NCI-H2227 (cell line): ENCODE results near the gene KRTAP5-3.
A peak's percentile ranks its signal among the peaks of the same experiment; 100 is the strongest.
"Not testable (repeated sequence)": the region's sequence is repeated elsewhere in the genome, so short reads cannot be mapped to it uniquely, and the experiment has no call there.

Experiments
- DNase-seq: peaks from one replicate; lab custom pipeline; 2025; ENCODE audit not compliant: unreplicated experiment; lab: John Stamatoyannopoulos, UW

KRTAP5-3 gene

DNA sequence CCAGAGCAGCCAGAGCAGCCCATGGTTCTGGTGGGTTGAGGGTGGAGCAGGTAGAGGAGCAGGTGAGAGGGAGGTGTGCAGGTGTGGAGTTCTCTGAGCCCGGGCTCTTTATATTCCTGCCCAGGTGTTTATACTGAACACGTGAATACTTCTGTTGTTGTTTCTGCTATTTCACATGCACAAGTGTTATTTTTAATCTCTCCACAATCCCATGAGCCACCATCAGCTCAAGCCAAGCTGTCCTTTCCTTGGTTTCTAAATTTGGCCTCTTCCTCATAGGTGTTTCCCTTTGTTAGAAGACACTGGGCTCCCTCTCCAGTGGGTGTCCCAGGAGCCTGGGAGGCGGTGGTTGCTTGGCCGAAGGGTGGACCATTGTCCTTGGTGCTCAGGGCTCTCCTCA lies at the start of gene KRTAP5-3:
KRTAP5-3 (minus strand) TSS at position 101 of the 400 bp plus-strand sequence; CDS start at position 23, 78 bp downstream.
- no peak for DNase-seq

DNA sequence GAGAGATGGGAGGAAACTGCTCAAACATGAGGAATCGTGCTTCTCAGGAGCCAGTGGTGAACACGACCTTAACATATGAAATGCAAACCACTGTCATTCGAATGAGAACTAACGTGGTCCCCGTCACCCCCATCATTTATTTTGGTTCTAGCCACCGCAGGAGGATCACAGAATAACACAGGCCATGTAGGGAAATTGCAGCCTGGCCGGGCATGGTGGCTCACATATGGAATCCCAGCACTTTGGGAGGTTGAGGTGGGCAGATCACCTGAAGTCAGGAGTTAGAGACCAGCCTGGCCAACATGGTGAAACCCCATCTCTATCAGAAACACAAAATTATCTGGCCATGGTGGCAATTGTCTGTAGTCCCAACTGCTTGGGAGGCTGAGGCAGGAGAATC lies 48.4 kb upstream of the KRTAP5-3 start:
- DNase-seq, result no peak

- no peak for DNase-seq
These were observed 47.8 kb upstream of the KRTAP5-3 start for GRCh38 chr11:1656061-1656441.

- DNase-seq, result no peak
These were observed 47.2 kb upstream of the KRTAP5-3 start for GRCh38 chr11:1655168-1656060.

GRCh38 chr11:1654388-1655167 lies 46.3 kb upstream of the KRTAP5-3 start:
- DNase-seq, result no peak

DNA sequence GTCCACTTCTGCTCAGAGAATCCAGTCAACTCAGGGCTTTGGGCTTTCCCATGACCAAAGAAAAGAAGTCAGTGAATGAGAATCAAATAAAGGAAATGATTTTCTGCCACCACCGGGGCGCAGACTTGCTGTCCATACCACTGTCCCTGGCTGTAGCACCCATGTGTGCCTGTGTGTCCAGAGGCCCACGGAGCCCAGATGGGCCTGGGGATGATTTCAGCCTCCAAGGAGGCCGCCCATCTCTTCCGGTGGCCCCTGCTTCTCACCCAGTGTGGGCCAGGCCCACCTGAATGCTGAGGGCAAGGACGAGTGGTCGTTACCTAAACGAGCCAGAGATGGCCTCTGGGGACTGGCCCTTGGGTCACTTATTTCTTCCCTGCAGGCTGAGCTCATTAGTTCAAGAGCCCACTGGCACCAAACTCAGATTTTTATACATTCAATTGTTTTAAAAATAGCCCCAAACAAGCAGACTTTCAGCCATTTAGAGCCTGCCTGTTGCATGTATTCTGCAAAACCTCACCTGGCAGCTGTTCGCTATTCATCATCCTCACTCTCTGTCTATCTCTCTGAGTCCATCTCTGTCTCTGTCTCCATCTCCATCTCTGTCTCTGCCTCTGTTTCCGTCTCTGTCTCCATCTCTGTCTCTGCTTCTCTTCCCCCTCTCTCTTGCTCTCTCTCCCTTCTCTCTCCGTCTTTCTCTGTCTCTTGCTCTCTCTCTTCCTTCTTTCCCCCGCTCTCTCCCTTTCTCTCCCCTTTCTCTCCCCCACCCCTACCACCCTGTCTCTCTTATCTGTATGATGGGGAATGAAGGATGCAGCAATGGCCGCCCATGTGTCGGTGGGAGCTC lies 45.5 kb upstream of the KRTAP5-3 start:
- DNase-seq, result no peak

DNA sequence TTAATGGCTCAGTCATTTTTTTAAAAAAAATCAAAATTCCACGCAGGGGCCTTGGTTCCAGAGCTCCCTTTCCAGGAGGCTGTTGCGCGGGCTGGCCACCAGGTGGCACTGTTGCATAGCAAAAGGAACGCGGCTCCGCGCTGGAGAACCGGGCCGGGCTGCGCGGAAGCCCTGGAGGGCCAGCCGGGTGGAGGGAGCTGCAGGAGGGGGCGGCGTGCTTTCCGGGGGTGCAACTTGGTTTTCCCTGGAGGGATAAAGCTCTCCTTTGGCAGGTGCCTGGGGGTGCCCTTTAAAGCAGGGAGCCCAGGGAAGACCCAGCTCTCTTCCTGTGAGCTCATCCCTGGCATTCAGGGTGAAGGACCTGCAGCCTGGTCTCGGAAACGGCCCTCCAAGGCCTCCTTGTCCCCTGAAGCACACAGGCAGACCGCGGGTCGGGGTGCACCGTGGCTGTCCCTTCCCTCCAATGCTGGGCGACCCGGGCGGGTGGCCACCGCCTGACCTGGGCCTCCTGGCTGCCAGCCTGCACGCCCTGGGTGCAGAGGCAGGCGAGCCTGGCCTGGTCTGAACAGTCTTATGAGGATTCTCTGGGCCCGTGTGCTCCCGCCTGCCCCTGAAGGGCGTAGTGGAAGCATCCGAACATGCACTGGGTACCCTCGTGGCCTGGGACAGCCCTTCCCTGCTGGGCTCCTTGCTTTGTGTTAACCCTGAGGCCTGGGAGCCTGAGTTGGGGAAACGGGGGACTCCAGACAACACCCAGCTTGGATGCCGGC lies 44.7 kb upstream of the KRTAP5-3 start:
- DNase-seq, result peak; percentile 91

- DNase-seq, result no peak
These were observed 44.1 kb upstream of the KRTAP5-3 start for GRCh38 chr11:1652442-1652770.

DNA sequence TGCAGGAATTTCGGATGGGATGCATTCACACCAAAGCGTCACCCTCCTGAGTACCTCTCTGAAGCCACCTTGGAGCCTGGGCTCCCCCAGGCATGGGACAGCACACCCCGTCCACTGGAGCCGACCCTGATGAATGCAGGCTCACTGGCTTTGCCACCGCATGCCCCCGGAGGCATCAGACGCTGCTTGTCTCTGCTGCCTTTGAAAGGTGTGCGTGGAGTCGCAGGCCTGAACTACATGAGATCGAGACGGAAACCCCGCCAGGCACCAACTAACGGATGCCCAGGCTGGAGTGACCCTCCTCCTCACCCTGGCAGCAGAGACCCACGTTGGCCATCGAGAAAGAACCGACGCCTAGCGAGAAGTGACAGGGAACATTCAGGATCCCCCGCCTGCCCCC lies 43.8 kb upstream of the KRTAP5-3 start:
- DNase-seq, result no peak

DNA sequence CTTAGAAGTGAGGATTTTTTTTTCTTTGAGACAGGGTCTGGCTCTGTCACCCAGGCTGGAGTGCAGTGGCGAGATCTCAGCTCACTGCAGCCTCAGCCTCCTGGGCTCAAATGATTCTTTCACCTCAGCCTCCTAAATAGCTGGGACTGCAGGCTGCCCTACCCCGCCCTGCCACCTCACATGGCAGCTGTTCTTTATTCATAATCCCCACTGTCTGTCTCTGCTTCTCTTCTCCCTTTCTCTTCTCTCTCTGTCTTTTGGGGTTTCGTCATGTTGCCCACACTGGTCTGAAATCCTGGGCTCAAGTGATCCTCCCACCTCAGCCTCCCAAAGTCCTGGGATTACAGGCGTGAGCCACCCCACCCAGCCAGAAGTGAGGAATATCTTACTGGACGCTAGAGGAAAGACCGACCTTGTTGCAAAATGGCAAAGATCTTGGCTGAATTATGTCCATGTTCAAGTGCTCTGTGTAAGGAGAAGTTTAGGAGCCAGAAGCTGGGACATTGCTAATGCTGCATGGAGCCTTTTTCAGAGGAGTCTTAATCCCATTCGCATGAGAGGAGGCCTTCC lies 43.2 kb upstream of the KRTAP5-3 start:
- DNase-seq, result no peak

- DNase-seq, result no peak
These were observed 42.6 kb upstream of the KRTAP5-3 start for GRCh38 chr11:1650918-1651262.

DNA sequence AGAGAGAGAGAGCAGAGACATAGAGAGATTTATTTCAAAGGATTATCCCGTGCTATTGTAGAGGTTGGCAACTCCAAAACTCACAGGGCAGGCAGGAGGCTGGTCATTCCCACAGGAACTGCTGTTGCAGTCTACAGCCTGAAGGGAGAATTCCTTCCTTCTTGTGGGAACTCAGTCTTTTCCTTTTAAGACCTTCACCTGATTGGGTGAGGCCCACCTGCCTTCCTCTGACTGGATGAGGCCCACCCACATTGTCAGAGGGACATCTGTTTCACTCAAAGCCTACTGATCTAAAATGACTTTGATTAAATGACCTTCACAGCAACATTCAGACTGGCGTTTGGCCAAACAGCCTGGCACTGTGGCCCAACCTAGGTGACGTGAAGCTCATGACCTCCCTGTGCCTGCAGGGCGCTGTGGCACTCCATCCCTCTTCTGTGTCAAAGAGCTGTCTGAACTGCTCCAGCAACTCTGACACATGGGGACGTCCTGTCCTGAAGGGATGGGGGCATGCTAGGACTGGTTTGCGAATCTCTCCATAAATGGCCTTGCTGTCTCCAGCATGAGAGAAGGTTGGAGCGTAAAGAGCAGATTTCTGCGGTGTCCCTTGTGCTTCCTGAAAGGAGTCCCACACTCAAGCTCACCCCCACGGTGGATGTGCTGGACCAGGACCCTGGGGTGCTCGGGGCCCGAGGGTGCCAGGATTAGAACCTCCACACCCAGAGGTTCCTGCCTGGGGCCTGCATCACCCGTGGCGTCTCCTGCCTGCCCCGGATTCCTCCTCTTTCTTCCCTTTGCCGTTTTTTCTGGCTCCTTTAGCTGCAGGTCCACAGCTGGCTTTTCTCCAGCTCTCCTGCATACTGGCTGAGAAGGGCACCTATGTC lies 42.0 kb upstream of the KRTAP5-3 start:
- DNase-seq, result no peak

DNA sequence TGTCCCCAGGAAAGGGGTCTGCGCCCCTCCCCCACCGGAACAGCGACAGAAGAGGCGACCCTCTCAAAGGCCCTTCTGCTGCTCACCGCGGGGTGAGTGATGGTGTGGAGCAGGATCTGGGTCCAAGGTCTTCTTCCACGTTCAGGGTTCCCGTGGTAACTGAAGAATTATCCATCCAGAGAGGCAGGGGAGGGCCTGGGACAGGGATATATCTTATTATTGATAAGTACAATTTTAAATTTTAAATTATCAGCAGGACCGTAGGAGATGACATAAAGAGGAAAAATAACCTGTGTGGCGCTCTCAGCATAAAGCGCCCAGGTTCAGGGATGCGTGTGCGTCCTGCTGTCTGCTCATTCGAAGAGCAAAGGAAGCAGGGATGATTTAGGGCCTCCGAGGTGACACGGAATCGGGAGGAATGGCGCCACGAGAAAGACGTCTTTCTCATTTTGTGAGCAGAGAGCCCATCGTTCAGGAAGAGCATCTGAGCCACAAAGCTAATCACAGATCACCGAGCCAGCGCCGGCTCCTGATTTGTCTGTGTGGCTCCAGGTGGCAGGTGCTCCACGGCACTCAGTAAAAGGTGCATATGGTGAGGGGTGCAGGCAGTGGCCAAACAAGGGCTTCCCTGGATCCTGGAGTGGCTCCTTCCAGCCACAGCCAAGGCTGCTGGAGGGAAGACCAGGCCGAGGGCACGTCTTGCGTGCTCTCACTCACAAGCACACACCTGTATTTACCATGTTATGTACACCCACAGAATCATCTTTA lies 40.6 kb upstream of the KRTAP5-3 start:
- no peak for DNase-seq

DNA sequence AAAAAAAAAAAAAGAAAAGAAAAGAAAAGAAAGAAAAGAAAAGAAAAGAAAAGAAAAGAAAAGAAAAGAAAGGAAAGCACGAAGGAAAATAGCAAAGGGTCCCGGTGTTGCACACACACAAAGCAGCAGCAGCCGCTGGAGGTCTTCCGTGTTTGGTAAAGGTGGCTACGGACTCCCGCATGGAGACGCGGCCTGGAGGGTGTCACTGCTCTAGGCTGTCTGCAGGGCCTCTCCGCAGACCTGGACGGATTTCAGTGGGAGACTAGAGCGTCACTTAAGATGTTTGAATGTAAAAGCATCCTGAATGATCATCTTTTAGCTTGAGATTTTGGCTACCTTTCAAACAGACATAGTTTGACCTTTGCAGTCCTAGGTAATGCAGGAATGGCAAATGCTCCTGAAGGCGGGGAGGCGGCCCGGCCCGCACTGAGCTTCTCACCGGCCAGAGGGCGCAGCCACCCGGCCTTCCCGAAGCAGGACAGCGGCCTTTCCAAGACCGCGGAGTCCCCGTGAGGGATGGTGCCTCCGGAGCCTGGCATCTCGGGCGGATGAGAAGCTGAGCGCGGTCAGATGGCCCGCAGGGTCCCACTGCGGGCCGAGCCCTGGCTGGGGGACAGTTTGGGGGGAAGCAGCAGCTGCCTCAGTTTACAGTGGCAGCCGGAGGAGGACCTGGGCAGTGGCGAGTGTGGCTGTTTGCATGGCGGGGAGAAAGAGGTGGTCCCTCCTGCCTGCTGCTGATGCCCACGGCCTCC lies 39.8 kb upstream of the KRTAP5-3 start:
- DNase-seq, result no peak

GRCh38 chr11:1646540-1646939 lies 38.3 kb upstream of the KRTAP5-3 start:
- not testable (repeated sequence) for DNase-seq

DNA sequence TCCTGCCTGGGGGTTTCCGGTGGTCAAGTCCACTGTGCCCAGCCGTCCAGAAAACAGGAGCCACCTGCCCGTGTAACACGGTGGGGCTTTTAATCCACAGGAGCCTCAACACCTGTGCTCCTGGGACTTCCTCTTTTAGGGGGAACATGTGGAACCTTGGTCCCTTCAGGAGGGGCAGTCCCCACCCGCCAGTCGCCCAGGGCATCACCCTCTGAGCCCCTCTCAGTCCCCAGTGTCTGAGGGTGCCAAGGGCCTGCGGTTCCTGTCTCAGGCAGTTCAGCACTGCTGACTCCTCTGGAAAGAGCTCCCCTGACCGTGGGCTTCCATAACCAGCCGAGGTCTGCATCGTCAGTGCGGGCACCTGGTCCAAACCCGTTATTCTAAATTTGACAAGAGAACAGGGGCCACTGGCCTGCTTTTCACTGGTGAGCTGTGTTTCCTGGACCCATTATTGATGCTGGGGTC lies 37.1 kb upstream of the KRTAP5-3 start:
- no peak for DNase-seq

DNA sequence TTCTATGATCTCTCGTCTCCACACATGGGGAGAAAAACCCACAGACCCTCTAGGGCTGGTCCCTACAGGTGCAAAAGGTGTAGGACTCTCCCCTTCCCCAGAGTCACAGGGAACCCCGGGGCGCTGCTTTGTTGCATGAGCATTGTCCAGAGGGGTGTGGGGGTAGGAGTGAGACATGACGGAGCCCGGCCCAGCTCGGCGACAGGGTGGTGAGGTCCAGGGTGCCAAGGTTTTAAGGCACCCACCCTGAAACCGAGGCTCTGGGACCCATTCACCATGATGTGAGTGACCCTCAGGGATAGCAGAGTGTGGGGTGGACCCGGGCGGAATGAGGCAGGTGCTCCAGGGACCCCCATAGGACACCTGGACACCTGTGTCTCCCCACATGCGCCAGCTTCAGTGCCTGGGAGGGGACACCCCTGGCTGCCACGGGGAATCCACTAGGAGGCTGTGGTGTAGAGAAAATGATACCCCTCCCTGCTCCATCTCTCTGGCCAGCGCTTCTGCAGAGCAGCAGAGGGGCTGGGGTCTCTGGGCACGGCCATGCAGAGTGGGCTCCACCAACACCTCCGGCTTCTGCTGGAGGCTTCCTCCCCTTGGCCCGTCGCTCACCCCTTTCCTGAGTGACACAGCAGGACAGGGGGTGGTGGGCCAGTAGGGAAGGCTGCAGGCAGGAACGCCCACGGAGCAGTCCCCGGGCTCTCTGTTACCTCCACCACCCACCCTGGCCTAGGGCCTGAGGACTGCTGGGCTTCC lies 36.5 kb upstream of the KRTAP5-3 start:
- no peak for DNase-seq
